ENCODE data around the gene PCNP.
"Not testable (repeated sequence)": the region's sequence is repeated elsewhere in the genome, so short reads cannot be mapped to it uniquely, and the experiment has no call there.

DNA sequence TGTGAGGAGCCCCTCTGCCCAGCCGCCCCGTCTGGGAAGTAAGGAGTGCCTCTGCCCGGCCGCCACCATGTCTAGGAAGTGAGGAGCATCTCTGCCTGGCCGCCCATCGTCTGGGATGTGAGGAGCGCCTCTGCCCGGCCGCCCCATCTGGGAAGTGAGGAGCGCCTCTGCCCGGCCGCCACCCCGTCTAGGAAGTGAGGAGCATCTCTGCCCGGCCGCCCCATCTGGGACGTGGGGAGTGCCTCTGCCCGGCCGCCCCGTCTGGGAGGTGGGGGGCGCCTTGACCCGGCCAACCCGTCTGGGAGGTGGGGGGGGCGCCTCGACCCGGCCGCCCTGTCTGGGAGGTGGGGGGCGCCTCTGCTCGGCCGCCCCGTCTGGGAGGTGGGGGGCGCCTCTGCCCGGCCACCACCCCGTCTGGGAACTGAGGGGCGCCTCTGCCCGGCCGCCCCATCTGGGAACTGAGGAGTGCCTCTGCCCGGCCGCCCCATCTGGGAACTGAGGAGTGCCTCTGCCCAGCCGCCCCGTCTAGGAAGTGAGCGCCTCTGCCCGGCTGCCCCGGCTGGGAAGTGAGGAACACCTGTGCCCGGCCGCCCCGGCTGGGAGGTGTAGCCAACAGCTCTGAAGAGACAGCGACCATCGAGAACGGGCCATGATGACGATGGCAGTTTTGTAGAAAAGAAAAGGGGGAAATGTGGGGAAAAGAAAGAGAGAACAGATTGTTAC, 22.5 kb upstream of the PCNP start:
- TF ChIP-seq, protein P1, sequence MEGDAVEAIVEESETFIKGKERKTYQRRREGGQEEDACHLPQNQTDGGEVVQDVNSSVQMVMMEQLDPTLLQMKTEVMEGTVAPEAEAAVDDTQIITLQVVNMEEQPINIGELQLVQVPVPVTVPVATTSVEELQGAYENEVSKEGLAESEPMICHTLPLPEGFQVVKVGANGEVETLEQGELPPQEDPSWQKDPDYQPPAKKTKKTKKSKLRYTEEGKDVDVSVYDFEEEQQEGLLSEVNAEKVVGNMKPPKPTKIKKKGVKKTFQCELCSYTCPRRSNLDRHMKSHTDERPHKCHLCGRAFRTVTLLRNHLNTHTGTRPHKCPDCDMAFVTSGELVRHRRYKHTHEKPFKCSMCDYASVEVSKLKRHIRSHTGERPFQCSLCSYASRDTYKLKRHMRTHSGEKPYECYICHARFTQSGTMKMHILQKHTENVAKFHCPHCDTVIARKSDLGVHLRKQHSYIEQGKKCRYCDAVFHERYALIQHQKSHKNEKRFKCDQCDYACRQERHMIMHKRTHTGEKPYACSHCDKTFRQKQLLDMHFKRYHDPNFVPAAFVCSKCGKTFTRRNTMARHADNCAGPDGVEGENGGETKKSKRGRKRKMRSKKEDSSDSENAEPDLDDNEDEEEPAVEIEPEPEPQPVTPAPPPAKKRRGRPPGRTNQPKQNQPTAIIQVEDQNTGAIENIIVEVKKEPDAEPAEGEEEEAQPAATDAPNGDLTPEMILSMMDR (IDR thresholded peaks at IDR 0.05) = not testable (repeated sequence)
- TF ChIP-seq REST (IDR thresholded peaks at IDR 0.05; ENCODE audit: insufficient read depth in 1 of 2, low read depth in 2 of 2, low read length in 1 of 2); POLR2AphosphoS5 (IDR thresholded peaks at IDR 0.05; ENCODE audit: low read depth, low read length); SIN3A (IDR thresholded peaks at IDR 0.05; ENCODE audit: borderline replicate concordance, insufficient read depth, low read depth, low read length); TCF7L2 (IDR thresholded peaks at IDR 0.05; ENCODE audit: low read depth, low read length): not testable (repeated sequence)
